Thoracic aorta (tissue), 2 donors: ENCODE results near the gene KCNK6. TPM values are rescaled to one million over a fixed set of nuclear protein-coding genes. Genes with fewer than 3 reads are reported as not detected.

Experiments used
- ATAC-seq: fragments of 150-250 bp; one replicate; pipeline ENCODE4 v1.8.0; 2017; ENCODE audit warnings: low read depth; ENCODE audit not compliant: insufficient number of reproducible peaks, low FRiP score
- DNase-seq: peaks from one replicate; pipeline ENCODE4 v3.0.0-alpha.2; 2020; ENCODE audit warnings: low spot score
- H3K27ac ChIP-seq, 2 donors: fragments of 200-600 bp; sonication (generic); 1 replicate in 1 of 2; 2 replicates in 1 of 2; pipeline ENCODE4 v1.5.1; 2016; ENCODE audit warnings: mild to moderate bottlenecking in 2 of 2, moderate library complexity in 2 of 2
- H3K27me3 ChIP-seq: fragments of 200-600 bp; sonication (generic); replicated peaks from 2 replicates; pipeline ENCODE4 v1.6.0; 2016; ENCODE audit warnings: mild to moderate bottlenecking; ENCODE audit not compliant: insufficient read depth
- H3K36me3 ChIP-seq: fragments of 200-600 bp; sonication (generic); one replicate; pipeline ENCODE4 v1.5.1; 2016
- H3K4me1 ChIP-seq, 2 donors: fragments of 200-600 bp; sonication (generic); 1 replicate in 1 of 2; 2 replicates in 1 of 2; pipeline versions ENCODE4 v1.5.1 to v1.6.0; 2016; ENCODE audit warnings: low read depth in 2 of 2, mild to moderate bottlenecking in 1 of 2; ENCODE audit not compliant: control insufficient read depth in 1 of 2
- H3K4me3 ChIP-seq: fragments of 200-600 bp; sonication (generic); 2 replicates; pipeline ENCODE4 v1.5.1; 2016; ENCODE audit warnings: mild to moderate bottlenecking
- H3K9me3 ChIP-seq: fragments of 200-600 bp; sonication (generic); 2 replicates; pipeline ENCODE4 v1.5.1; 2016
- CTCF ChIP-seq: fragments of 200-600 bp; sonication (generic); IDR thresholded peaks from one replicate; pipeline ENCODE4 v1.5.1; 2019; ENCODE audit warnings: antibody characterized with exemption
- total RNA-seq, 2 donors: library from RNA; depleted of rRNA; stranded (reverse); fragments of >200 nt; gene quantifications; one replicate each; pipeline versions ENCODE4 v1.1.0 to v1.2.3, GENCODE V29; 2016

KCNK6 gene
- total RNA-seq, 2 donors from 2014 or later = 16.1 to 34.3 TPM

- Histone ChIP-seq H3K27me3 (no peaks in the 10 kb centered on the region), H3K4me1 (peaks cover 25 to 43% of the 10 kb centered on the region in 2 donors), H3K4me3 (no peak overlapping the region), H3K27ac (peak overlapping the region in 1 of 2 donors; percentile 7), H3K9me3 (no peaks in the 10 kb centered on the region), H3K36me3 (peaks cover 25% of the 10 kb centered on the region)
- no peak for TF ChIP-seq CTCF
- DNase-seq (no peak), ATAC-seq (no peak)
These were observed 3.6 kb downstream of the KCNK6 start for GRCh38 chr19:38323291-38323690.

DNA sequence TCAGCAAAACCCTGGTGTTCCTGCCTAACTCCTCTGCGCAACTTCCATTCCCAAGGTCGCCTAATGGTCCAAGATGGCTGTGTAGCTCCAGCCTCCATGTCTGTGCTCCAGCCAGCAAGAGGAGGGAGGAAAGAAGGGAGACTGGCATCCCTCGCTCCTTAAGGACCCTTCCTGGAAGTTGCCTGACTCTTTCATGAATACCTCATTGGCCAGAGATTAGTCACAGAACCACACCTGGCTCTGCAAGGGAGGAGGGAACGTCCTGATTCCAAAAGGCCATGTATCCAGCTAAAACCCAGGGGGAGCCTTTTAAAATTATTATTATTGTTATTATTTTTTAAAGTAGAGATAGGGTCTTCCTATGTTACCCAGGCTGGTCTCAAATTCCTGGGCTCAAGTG lies 4.8 kb downstream of the KCNK6 start:
- DNase-seq = no peak
- no peak for ATAC-seq
- Histone ChIP-seq H3K27ac (no peak overlapping the region), H3K27me3 (no peaks in the 10 kb centered on the region), H3K36me3 (peaks cover 27% of the 10 kb centered on the region), H3K9me3 (no peaks in the 10 kb centered on the region), H3K4me1 (peaks cover 20 to 31% of the 10 kb centered on the region in 2 donors), H3K4me3 (no peak overlapping the region)
- TF ChIP-seq CTCF = no peak

DNA sequence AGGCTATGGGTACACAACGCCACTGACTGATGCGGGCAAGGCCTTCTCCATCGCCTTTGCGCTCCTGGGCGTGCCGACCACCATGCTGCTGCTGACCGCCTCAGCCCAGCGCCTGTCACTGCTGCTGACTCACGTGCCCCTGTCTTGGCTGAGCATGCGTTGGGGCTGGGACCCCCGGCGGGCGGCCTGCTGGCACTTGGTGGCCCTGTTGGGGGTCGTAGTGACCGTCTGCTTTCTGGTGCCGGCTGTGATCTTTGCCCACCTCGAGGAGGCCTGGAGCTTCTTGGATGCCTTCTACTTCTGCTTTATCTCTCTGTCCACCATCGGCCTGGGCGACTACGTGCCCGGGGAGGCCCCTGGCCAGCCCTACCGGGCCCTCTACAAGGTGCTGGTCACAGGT lies 6.9 kb downstream of the KCNK6 start:
- Histone ChIP-seq H3K4me3 (no peak overlapping the region), H3K4me1 (peaks cover 16 to 21% of the 10 kb centered on the region in 2 donors), H3K27ac (no peak overlapping the region), H3K27me3 (no peaks in the 10 kb centered on the region), H3K36me3 (peaks cover 27% of the 10 kb centered on the region), H3K9me3 (no peaks in the 10 kb centered on the region)
- ATAC-seq (no peak), DNase-seq (no peak)
- TF ChIP-seq CTCF = no peak

DNA sequence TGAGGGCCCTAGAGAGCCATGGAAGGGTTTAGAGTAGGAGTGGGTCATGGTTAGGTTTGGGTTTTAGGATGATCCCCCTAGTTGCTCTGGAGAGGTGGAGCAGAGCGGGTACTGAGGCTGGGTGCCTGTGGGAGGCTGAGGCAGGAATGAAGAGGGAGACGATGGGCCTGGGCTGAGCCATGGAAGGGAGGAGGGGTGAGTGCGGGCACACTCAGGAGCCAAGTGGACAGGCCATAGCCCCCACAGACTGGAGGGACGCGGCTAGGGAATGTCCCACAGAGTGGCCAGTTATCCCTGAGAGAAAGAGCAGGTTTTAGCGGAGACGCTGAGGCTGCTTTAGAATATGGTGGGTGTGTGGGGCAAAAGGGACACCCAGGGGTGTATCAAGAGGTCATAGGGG lies 10.0 kb downstream of the KCNK6 start:
- DNase-seq = no peak
- H3K9me3 ChIP-seq = no peaks in the 10 kb centered on the region
- no peak for ATAC-seq
- no peak for TF ChIP-seq CTCF
- H3K27me3 ChIP-seq = no peaks in the 10 kb centered on the region
- no peaks in the 10 kb centered on the region for H3K4me1 ChIP-seq
- H3K27ac ChIP-seq = no peak overlapping the region
- H3K36me3 ChIP-seq = peaks cover 27% of the 10 kb centered on the region
- H3K4me3 ChIP-seq = no peak overlapping the region

DNA sequence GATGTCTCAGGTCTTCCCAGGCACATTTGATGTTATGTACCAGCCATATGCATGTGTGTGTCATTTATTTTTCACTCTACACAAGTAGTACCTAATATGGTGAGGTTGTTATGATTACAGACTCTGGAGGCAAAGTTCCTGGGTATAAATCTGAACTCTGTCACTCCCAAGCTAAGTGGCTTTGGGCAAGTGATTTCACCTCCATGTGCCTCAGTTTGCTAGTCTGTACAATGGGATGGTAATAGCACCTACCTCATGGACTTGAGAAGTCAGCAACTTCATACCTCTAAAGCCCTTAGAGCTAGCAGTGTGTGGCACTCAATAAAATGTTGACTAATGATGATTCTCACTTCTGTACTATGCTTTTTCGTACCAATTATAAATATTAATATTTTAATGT lies 12.1 kb downstream of the KCNK6 start:
- Histone ChIP-seq H3K9me3 (no peaks in the 10 kb centered on the region), H3K27me3 (no peaks in the 10 kb centered on the region)
- ATAC-seq = no peak

More for the DNA sequence above, 12.1 kb downstream of the KCNK6 start:
- Histone ChIP-seq H3K4me1 (peaks cover 0 to 3% of the 10 kb centered on the region in 2 donors), H3K27ac (no peak overlapping the region), H3K36me3 (peaks cover 18% of the 10 kb centered on the region), H3K4me3 (no peak overlapping the region)
- no peak for DNase-seq
- TF ChIP-seq CTCF = no peak
